ENCODE results near the gene NPHS1. TPM values are rescaled to one million over a fixed set of nuclear protein-coding genes. Genes with fewer than 3 reads are reported as not detected.

The NPHS1 gene
- total RNA-seq, 1 experiment from 2014 or later: not detected

- POLR2A ChIA-PET (ENCODE audit: low non-redundant PET): no interaction called here
- TF ChIP-seq EZH2 (IDR thresholded peaks at IDR 0.05; ENCODE audit: borderline replicate concordance, low read depth, low read length, poor library complexity, severe bottlenecking) (no peak), CTCF (conservative IDR thresholded peaks at IDR 0.05; ENCODE audit: low read depth, low read length) (no peak)
- no peak overlapping the region for H3K4me3 ChIP-seq (ENCODE audit: low read depth, low read length, poor library complexity, severe bottlenecking)
- no peaks in the 10 kb centered on the region for H3K36me3 ChIP-seq (ENCODE audit: insufficient read depth, low read length, poor library complexity, severe bottlenecking)
- no peaks in the 10 kb centered on the region for H3K4me1 ChIP-seq (ENCODE audit: insufficient read depth, low read length, poor library complexity, severe bottlenecking)
- intact Hi-C loops (cut with micrococcal nuclease; ENCODE audit: unreplicated experiment): no loop called here
- CTCF ChIA-PET: no interaction called here
- no peak for DNase-seq (ENCODE audit: low spot score)
- H3K9me3 ChIP-seq (ENCODE audit: low read depth, low read length, poor library complexity, severe bottlenecking): no peaks in the 10 kb centered on the region
- H3K27ac ChIP-seq (ENCODE audit: low read depth, low read length, poor library complexity, severe bottlenecking): no peak overlapping the region
- no TSS peak for BruUV-seq (replicated peaks)
- peaks cover 63% of the 10 kb centered on the region for H3K27me3 ChIP-seq (replicated peaks; ENCODE audit: insufficient read depth, low read depth, low read length, poor library complexity)
Observed at GRCh38 chr19:35847911-35848310, 4.4 kb downstream of the NPHS1 start.

GRCh38 chr19:35846038-35846668 is 6.2 kb downstream of the NPHS1 start:
- DNase-seq (ENCODE audit: low spot score): no peak
- Histone ChIP-seq H3K36me3 (ENCODE audit: insufficient read depth, low read length, poor library complexity, severe bottlenecking) (no peaks in the 10 kb centered on the region), H3K4me1 (ENCODE audit: insufficient read depth, low read length, poor library complexity, severe bottlenecking) (no peaks in the 10 kb centered on the region), H3K27me3 (replicated peaks; ENCODE audit: insufficient read depth, low read depth, low read length, poor library complexity) (peaks cover 68% of the 10 kb centered on the region), H3K4me3 (ENCODE audit: low read depth, low read length, poor library complexity, severe bottlenecking) (no peak overlapping the region), H3K27ac (ENCODE audit: low read depth, low read length, poor library complexity, severe bottlenecking) (no peak overlapping the region), H3K9me3 (ENCODE audit: low read depth, low read length, poor library complexity, severe bottlenecking) (no peaks in the 10 kb centered on the region)
- ChIA-PET POLR2A (ENCODE audit: low non-redundant PET) (no interaction called here), CTCF (no interaction called here)
- TF ChIP-seq EZH2 (IDR thresholded peaks at IDR 0.05; ENCODE audit: borderline replicate concordance, low read depth, low read length, poor library complexity, severe bottlenecking) (no peak), CTCF (conservative IDR thresholded peaks at IDR 0.05; ENCODE audit: low read depth, low read length) (no peak)
- intact Hi-C loops (cut with micrococcal nuclease; ENCODE audit: unreplicated experiment): no loop called here
- BruUV-seq (replicated peaks): no TSS peak

- H3K4me3 ChIP-seq (ENCODE audit: low read depth, low read length, poor library complexity, severe bottlenecking): no peak overlapping the region
- no peak for DNase-seq (ENCODE audit: low spot score)
- peaks cover 64% of the 10 kb centered on the region for H3K27me3 ChIP-seq (replicated peaks; ENCODE audit: insufficient read depth, low read depth, low read length, poor library complexity)
- ChIA-PET CTCF (no interaction called here), POLR2A (ENCODE audit: low non-redundant PET) (interaction anchor here (0.5 kb wide), 1 partner anchor 150 kb away, joined by 16 read pairs; no protein-coding TSS in a partner anchor)
- TF ChIP-seq CTCF (conservative IDR thresholded peaks at IDR 0.05; ENCODE audit: low read depth, low read length): no peak
- no peaks in the 10 kb centered on the region for H3K9me3 ChIP-seq (ENCODE audit: low read depth, low read length, poor library complexity, severe bottlenecking)
- no peaks in the 10 kb centered on the region for H3K36me3 ChIP-seq (ENCODE audit: insufficient read depth, low read length, poor library complexity, severe bottlenecking)
- intact Hi-C loops (cut with micrococcal nuclease; ENCODE audit: unreplicated experiment): no loop called here
- no peak overlapping the region for H3K27ac ChIP-seq (ENCODE audit: low read depth, low read length, poor library complexity, severe bottlenecking)
- no TSS peak for BruUV-seq (replicated peaks)
- no peaks in the 10 kb centered on the region for H3K4me1 ChIP-seq (ENCODE audit: insufficient read depth, low read length, poor library complexity, severe bottlenecking)
Observed at GRCh38 chr19:35845215-35846037, 6.9 kb downstream of the NPHS1 start.
